Breast epithelium (tissue), 3 donors: ENCODE measurements around the gene CCDC71L.

Experiments used
- POLR2A ChIP-seq: fragments of 450-650 bp; IDR thresholded peaks from one replicate; pipeline ENCODE4 v1.6.1; 2016; ENCODE audit warnings: antibody characterized with exemption, mild to moderate bottlenecking, moderate library complexity
- POLR2AphosphoS5 ChIP-seq, 3 donors: sonication (generic); formaldehyde crosslinking; IDR thresholded peaks; one replicate each; pipeline ENCODE4 v1.6.1; 2017; ENCODE audit warnings: antibody characterized with exemption in 3 of 3
- TF ChIP-seq, protein P1 (sequence below), 3 donors: fragments of 450-650 bp; IDR thresholded peaks; one replicate each; pipeline ENCODE4 v1.5.1; 2016 to 2017; ENCODE audit warnings: antibody characterized with exemption in 3 of 3, mild to moderate bottlenecking in 3 of 3, moderate library complexity in 3 of 3

GRCh38 chr7:106641416-106641815 is 19.5 kb downstream of the CCDC71L start:
- no peak for TF ChIP-seq POLR2AphosphoS5 (IDR thresholded peaks at IDR 0.05)
- TF ChIP-seq, protein P1, sequence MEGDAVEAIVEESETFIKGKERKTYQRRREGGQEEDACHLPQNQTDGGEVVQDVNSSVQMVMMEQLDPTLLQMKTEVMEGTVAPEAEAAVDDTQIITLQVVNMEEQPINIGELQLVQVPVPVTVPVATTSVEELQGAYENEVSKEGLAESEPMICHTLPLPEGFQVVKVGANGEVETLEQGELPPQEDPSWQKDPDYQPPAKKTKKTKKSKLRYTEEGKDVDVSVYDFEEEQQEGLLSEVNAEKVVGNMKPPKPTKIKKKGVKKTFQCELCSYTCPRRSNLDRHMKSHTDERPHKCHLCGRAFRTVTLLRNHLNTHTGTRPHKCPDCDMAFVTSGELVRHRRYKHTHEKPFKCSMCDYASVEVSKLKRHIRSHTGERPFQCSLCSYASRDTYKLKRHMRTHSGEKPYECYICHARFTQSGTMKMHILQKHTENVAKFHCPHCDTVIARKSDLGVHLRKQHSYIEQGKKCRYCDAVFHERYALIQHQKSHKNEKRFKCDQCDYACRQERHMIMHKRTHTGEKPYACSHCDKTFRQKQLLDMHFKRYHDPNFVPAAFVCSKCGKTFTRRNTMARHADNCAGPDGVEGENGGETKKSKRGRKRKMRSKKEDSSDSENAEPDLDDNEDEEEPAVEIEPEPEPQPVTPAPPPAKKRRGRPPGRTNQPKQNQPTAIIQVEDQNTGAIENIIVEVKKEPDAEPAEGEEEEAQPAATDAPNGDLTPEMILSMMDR (IDR thresholded peaks at IDR 0.05): no peak
- TF ChIP-seq POLR2A: no peak
